ENCODE results near the gene CSRP3. TPM values are rescaled to one million over a fixed set of nuclear protein-coding genes. Genes with fewer than 3 reads are reported as not detected.

CSRP3 gene
- total RNA-seq (not detected), polyA plus RNA-seq (ENCODE audit: insufficient read depth, low read depth, low replicate concordance) (20.3 TPM)
- long read RNA-seq, donor 1: 0 reads
- long read RNA-seq, donor 2: 0 reads

DNA sequence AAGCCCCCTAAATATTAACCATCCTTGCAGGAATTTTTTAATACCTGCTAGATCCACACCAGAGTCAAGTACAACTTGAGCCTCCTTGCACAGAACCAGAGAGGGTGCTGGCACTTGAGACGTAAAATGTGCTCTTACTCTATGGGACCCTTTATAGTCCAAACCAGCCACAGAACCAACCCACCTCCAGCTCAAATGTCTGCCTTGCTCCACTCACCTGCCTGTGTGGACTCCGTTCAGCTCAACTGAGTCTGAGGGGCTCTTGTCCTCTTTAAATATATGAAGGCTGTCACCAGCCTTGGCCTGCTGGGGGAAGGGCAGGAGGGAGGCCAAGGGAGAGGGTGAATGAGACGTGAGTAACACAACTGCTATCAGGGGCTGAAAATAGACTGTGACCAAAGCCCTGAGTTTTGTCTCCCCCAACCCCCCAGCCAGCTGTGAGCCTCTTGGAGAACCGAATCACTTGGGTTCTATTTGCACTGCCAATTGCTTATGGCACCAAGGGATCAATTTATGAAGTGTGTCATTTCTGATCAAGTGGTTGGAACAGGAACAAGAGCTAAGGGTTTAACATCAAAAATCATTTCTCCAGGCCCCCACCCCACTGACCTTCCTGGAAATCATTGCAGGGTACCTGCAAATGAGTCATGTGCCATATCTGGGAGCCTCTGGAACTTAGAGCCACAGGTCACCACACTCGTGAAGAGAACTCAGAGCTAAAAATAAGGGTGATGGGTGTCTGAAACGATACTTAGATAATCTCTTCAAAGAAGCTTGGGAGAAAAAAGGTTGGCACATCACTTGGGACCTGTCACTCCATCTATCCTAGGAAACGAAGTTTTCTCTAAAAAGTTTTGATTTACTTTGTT, at the start of gene CSRP3:
Gene CSRP3, minus strand, starts transcription at position 247 of the 869 bp plus-strand sequence. CDS start 9,535 bp downstream, outside the sequence.
- Histone ChIP-seq H3K36me3 (ENCODE audit: low read depth, missing control alignments) (no peaks in the 10 kb centered on the region), H3K4me3 (no peak within 1 kb of the TSS), H3K27ac (no peak within 1 kb of the TSS), H3K27me3 (no peaks in the 10 kb centered on the region), H3K9me3 (no peaks in the 10 kb centered on the region), H3K4me1 (no peaks in the 10 kb centered on the region)
- intact Hi-C loops (cut with DNase I; ENCODE audit: low total_unique reads): no loop called here
- 84 to 85% methylated on average over 7 of the region's 7 CpGs for WGBS, 2 donors
- TF ChIP-seq CTCF (IDR thresholded peaks at IDR 0.05) (no peak), POLR2A (IDR thresholded peaks at IDR 0.05) (no peak)
- no peak for DNase-seq

- Histone ChIP-seq H3K27me3 (no peaks in the 10 kb centered on the region), H3K4me3 (no peak overlapping the region), H3K4me1 (no peaks in the 10 kb centered on the region), H3K9me3 (no peaks in the 10 kb centered on the region), H3K36me3 (ENCODE audit: low read depth, missing control alignments) (no peaks in the 10 kb centered on the region), H3K27ac (no peak overlapping the region)
- TF ChIP-seq CTCF (IDR thresholded peaks at IDR 0.05) (no peak), POLR2A (IDR thresholded peaks at IDR 0.05) (no peak)
- no peak for DNase-seq
- intact Hi-C loops (cut with DNase I; ENCODE audit: low total_unique reads): no loop called here
Measured at GRCh38 chr11:19251577-19251976, 49.8 kb upstream of the CSRP3 start.

GRCh38 chr11:19246816-19247215, 45.0 kb upstream of the CSRP3 start:
- no peak for TF ChIP-seq CTCF (IDR thresholded peaks at IDR 0.05)
- H3K36me3 ChIP-seq (ENCODE audit: low read depth, missing control alignments): no peaks in the 10 kb centered on the region
- no peak overlapping the region for H3K4me3 ChIP-seq
- DNase-seq: no peak
- intact Hi-C loops (cut with DNase I; ENCODE audit: low total_unique reads): no loop called here
- H3K27ac ChIP-seq: no peak overlapping the region
- no peaks in the 10 kb centered on the region for H3K27me3 ChIP-seq
- WGBS, 2 donors: 50 to 64% methylated on average over 1 of the region's 1 CpG
- no peaks in the 10 kb centered on the region for H3K9me3 ChIP-seq
- H3K4me1 ChIP-seq: no peaks in the 10 kb centered on the region

GRCh38 chr11:19245351-19245750, 43.6 kb upstream of the CSRP3 start:
- Histone ChIP-seq H3K27me3 (no peaks in the 10 kb centered on the region), H3K9me3 (no peaks in the 10 kb centered on the region), H3K36me3 (ENCODE audit: low read depth, missing control alignments) (no peaks in the 10 kb centered on the region), H3K4me3 (no peak overlapping the region), H3K4me1 (peaks cover 4% of the 10 kb centered on the region), H3K27ac (no peak overlapping the region)
- DNase-seq: no peak
- intact Hi-C loops (cut with DNase I; ENCODE audit: low total_unique reads): no loop called here
- WGBS, 2 donors: 73 to 97% methylated on average over 5 of the region's 5 CpGs
- TF ChIP-seq CTCF (IDR thresholded peaks at IDR 0.05) (no peak), POLR2A (IDR thresholded peaks at IDR 0.05) (no peak)

DNA sequence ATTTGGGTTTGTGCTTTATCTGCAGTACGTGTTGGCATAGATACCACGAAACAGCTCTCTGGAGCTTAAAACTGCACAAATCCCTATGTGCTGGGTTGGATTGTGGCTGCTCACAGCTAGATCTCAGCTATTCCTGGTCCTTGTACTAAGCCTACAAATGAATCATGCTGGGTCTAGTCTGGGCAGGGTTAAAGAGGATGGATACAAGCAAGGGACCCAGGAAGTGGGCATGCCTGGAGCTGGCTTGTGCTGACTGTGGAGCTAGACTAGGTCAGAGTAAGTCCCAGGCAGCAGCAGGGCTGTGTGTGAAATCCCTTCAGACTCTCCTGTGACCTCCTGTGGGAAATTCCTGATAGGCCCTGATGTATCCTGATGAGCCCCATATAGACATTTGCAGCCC, 42.8 kb upstream of the CSRP3 start:
- Histone ChIP-seq H3K9me3 (no peaks in the 10 kb centered on the region), H3K27ac (no peak overlapping the region), H3K4me3 (no peak overlapping the region), H3K27me3 (no peaks in the 10 kb centered on the region), H3K4me1 (peaks cover 4% of the 10 kb centered on the region), H3K36me3 (ENCODE audit: low read depth, missing control alignments) (no peaks in the 10 kb centered on the region)
- no peak for DNase-seq
- intact Hi-C loops (cut with DNase I; ENCODE audit: low total_unique reads): no loop called here
- TF ChIP-seq POLR2A (IDR thresholded peaks at IDR 0.05) (no peak), CTCF (IDR thresholded peaks at IDR 0.05) (no peak)
- 90 to 96% methylated on average over 2 of the region's 2 CpGs for WGBS, 2 donors

Measured in testis (tissue), 5 donors.